Activated CD4-positive, alpha-beta T cell treated with anti-CD3 and anti-CD28 coated beads for 36 hours (primary cell): ENCODE measurements around the gene DCC. TPM values are rescaled to one million over a fixed set of nuclear protein-coding genes. Genes with fewer than 3 reads are reported as not detected.

Experiments
- microRNA-seq: library from miRNA; unstranded; fragments of <30 nt; microRNA quantifications from one replicate; pipeline ENCODE4 v1.2.0, GENCODE V29; 2021; ENCODE audit warnings: borderline replicate concordance
- total RNA-seq, 2 experiments: library from RNA; stranded (reverse); gene quantifications; one replicate each; pipeline ENCODE4 v1.2.3, GENCODE V29; 2021

Gene DCC
- total RNA-seq, 2 experiments from 2014 or later: not detected

Small RNA genes within 50 kb of the gene (microRNA-seq; reads per million reads assigned to microRNA genes)
- gene MIR4528: not detected
